ENCODE data around the gene PRPF40A.

GRCh38 chr2:152646264-152646663 is 71.0 kb downstream of the PRPF40A start:
- TF ChIP-seq, protein P1, sequence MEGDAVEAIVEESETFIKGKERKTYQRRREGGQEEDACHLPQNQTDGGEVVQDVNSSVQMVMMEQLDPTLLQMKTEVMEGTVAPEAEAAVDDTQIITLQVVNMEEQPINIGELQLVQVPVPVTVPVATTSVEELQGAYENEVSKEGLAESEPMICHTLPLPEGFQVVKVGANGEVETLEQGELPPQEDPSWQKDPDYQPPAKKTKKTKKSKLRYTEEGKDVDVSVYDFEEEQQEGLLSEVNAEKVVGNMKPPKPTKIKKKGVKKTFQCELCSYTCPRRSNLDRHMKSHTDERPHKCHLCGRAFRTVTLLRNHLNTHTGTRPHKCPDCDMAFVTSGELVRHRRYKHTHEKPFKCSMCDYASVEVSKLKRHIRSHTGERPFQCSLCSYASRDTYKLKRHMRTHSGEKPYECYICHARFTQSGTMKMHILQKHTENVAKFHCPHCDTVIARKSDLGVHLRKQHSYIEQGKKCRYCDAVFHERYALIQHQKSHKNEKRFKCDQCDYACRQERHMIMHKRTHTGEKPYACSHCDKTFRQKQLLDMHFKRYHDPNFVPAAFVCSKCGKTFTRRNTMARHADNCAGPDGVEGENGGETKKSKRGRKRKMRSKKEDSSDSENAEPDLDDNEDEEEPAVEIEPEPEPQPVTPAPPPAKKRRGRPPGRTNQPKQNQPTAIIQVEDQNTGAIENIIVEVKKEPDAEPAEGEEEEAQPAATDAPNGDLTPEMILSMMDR (IDR thresholded peaks at IDR 0.05): no peak
- TF ChIP-seq POLR2AphosphoS5 (IDR thresholded peaks at IDR 0.05) (no peak), POLR2A (IDR thresholded peaks at IDR 0.05) (no peak), EP300 (IDR thresholded peaks at IDR 0.05) (no peak)

Data from stomach (tissue), 4 donors.